ENCODE results near the gene RSU1. TPM values are rescaled to one million over a fixed set of nuclear protein-coding genes. Genes with fewer than 3 reads are reported as not detected.

Gene RSU1
- total and polyA plus RNA-seq, 2 experiments from 2014 or later, result 109 to 236 TPM

DNA sequence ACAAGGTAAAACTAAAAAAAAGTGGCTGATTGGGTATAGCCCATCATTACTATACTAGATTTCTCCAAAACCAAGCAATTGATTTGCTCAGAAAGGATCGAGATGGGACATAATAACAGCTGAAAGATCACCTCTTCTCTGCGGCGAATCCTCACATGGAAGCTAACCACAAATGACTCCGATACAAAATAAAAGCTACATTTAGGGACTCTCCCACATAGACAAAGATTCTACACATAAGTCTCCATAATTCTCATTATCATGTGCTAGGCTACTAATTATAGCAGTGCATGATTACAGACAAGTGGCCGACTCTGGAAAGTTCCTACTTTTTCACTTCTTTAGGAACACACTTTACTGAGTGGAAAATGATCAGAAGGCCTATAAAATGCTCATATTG lies 116.9 kb downstream of the RSU1 start:
- Histone ChIP-seq H3F3A (ENCODE audit: insufficient read depth) (no peaks in the 10 kb centered on the region; the same call in 1 of the 2 replicates), H4K20me1 (ENCODE audit: insufficient read depth) (peaks cover 4% of the 10 kb centered on the region), H3K79me2 (ENCODE audit: insufficient read depth) (no peaks in the 10 kb centered on the region), H3K9ac (no peak overlapping the region), H3K36me3 (ENCODE audit: low read depth) (0 out of 2 replicates have a peak, but pooled peaks cover 9% of the 10 kb centered on the region), H3K27me3 (replicated peaks; ENCODE audit: insufficient read depth) (no peaks in the 10 kb centered on the region), H3K9me3 (ENCODE audit: low read depth) (no peaks in the 10 kb centered on the region), H3K4me2 (ENCODE audit: unreplicated experiment) (no peak overlapping the region), H3K4me1 (ENCODE audit: insufficient read depth) (no peaks in the 10 kb centered on the region), H3K4me3 (no peak overlapping the region), H2AFZ (no peak overlapping the region), H3K9me2 (ENCODE audit: insufficient read depth) (peaks cover 3% of the 10 kb centered on the region; the same call in 1 of the 2 replicates), H3K27ac (no peak overlapping the region)
- TF ChIP-seq EZH2 (IDR thresholded peaks at IDR 0.05; ENCODE audit: insufficient read depth, poor library complexity, severe bottlenecking) (no peak), EZH2phosphoT487 (IDR thresholded peaks at IDR 0.05; ENCODE audit: insufficient read depth, low read depth) (no peak)
- in situ Hi-C loops (cut with MboI), result no loop called here
- DNase-seq, result no peak
- WGBS, 2 experiments (ENCODE audit: low coverage in 1 of 2, low lambda C conversion rate in 2 of 2, missing lambda C conversion rate in 2 of 2), result 91 to 92% methylated on average over 5 of the region's 5 CpGs

DNA sequence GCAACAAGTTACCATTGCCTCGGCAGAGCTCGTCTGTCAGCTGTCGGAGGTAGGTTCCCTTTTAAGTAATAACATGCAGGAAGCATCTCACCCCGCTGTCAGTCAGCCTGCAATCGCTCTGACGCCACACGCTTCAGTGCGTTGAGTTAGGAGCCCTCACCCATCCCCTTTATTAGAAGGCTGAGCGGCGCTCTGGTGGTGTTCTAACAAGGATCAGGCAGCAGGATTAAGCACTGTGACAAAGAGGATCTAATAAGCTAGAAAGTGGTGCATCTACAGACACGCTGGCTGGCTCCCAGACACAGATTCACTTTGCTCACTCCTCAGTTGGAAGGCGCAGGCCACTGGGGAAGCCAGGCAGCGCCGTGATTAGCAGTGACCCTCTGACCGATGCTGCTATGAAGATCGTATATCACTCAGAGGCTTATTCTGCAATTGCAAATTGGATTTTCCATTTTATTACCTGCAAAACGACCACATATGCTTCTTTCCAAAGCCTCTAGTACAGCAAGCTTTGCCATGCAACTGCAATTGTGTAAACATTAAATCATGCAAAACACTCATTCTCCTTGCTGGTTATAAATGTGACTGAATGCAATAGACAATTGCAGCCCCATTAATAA lies 117.7 kb downstream of the RSU1 start:
- Histone ChIP-seq H3K9me3 (ENCODE audit: low read depth) (no peaks in the 10 kb centered on the region), H3K9ac (no peak overlapping the region), H3F3A (ENCODE audit: insufficient read depth) (no peaks in the 10 kb centered on the region; the same call in 1 of the 2 replicates), H3K9me2 (ENCODE audit: insufficient read depth) (no peaks in the 10 kb centered on the region), H4K20me1 (ENCODE audit: insufficient read depth) (peaks cover 4% of the 10 kb centered on the region), H3K4me1 (ENCODE audit: insufficient read depth) (no peaks in the 10 kb centered on the region), H3K4me2 (ENCODE audit: unreplicated experiment) (no peak overlapping the region), H3K36me3 (ENCODE audit: low read depth) (0 out of 2 replicates have a peak, but pooled peaks cover 5% of the 10 kb centered on the region), H3K4me3 (no peak overlapping the region), H3K27me3 (replicated peaks; ENCODE audit: insufficient read depth) (no peaks in the 10 kb centered on the region), H3K79me2 (ENCODE audit: insufficient read depth) (no peaks in the 10 kb centered on the region), H2AFZ (no peak overlapping the region), H3K27ac (no peak overlapping the region)
- in situ Hi-C loops (cut with MboI), result no loop called here
- DNase-seq, result no peak
- WGBS, 2 experiments (ENCODE audit: low coverage in 1 of 2, low lambda C conversion rate in 2 of 2, missing lambda C conversion rate in 2 of 2), result 76 to 78% methylated on average over 17 of the region's 17 CpGs
- TF ChIP-seq EZH2phosphoT487 (IDR thresholded peaks at IDR 0.05; ENCODE audit: insufficient read depth, low read depth) (no peak), EZH2 (IDR thresholded peaks at IDR 0.05; ENCODE audit: insufficient read depth, poor library complexity, severe bottlenecking) (no peak)

GRCh38 chr10:16698461-16698860 lies 118.8 kb downstream of the RSU1 start:
- Histone ChIP-seq H3K79me2 (ENCODE audit: insufficient read depth) (no peaks in the 10 kb centered on the region), H3K9ac (no peak overlapping the region), H3K4me2 (ENCODE audit: unreplicated experiment) (no peak overlapping the region), H3F3A (ENCODE audit: insufficient read depth) (no peaks in the 10 kb centered on the region), H4K20me1 (ENCODE audit: insufficient read depth) (peaks cover 4% of the 10 kb centered on the region), H2AFZ (no peak overlapping the region), H3K4me1 (ENCODE audit: insufficient read depth) (no peaks in the 10 kb centered on the region), H3K36me3 (ENCODE audit: low read depth) (no peaks in the 10 kb centered on the region), H3K4me3 (no peak overlapping the region), H3K27ac (no peak overlapping the region), H3K27me3 (replicated peaks; ENCODE audit: insufficient read depth) (no peaks in the 10 kb centered on the region), H3K9me3 (ENCODE audit: low read depth) (no peaks in the 10 kb centered on the region), H3K9me2 (ENCODE audit: insufficient read depth) (no peaks in the 10 kb centered on the region)
- 91 to 99% methylated on average over 4 of the region's 4 CpGs for WGBS, 2 experiments (ENCODE audit: low coverage in 1 of 2, low lambda C conversion rate in 2 of 2, missing lambda C conversion rate in 2 of 2)
- no peak for DNase-seq
- in situ Hi-C loops (cut with MboI), result no loop called here
- TF ChIP-seq EZH2 (IDR thresholded peaks at IDR 0.05; ENCODE audit: insufficient read depth, poor library complexity, severe bottlenecking) (no peak), EZH2phosphoT487 (IDR thresholded peaks at IDR 0.05; ENCODE audit: insufficient read depth, low read depth) (no peak)

DNA sequence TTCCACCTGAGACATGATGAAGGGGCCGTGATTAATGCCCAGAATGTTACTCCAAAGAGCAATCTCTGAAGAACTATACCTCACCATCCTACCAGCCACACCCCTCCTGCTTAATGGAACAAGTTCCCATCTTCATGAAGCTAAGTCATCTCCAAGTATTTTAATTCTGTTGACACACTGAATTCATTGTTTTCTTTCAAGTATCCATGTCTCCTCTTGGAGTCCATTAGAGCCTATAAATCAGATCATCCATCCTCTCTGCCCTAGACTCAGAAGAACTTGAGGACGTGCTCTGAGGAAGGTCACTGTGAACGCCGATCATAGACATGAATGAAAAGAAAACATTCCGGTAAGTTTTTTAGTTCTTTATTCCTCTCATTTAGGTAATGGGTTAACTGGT lies 126.8 kb downstream of the RSU1 start:
- no peak overlapping the region for H3K9ac ChIP-seq
- no peak for TF ChIP-seq EZH2 (IDR thresholded peaks at IDR 0.05; ENCODE audit: insufficient read depth, poor library complexity, severe bottlenecking)
- no peak for TF ChIP-seq EZH2phosphoT487 (IDR thresholded peaks at IDR 0.05; ENCODE audit: insufficient read depth, low read depth)
- DNase-seq, result no peak

More for the DNA sequence above, 126.8 kb downstream of the RSU1 start:
- H3F3A ChIP-seq (ENCODE audit: insufficient read depth), result no peaks in the 10 kb centered on the region
- no peak overlapping the region for H3K27ac ChIP-seq
- in situ Hi-C loops (cut with MboI), result no loop called here
- no peak overlapping the region for H2AFZ ChIP-seq
- no peak overlapping the region for H3K4me2 ChIP-seq (ENCODE audit: unreplicated experiment)
- no peaks in the 10 kb centered on the region for H3K9me2 ChIP-seq (ENCODE audit: insufficient read depth)
- no peaks in the 10 kb centered on the region for H4K20me1 ChIP-seq (ENCODE audit: insufficient read depth)
- H3K79me2 ChIP-seq (ENCODE audit: insufficient read depth), result peaks cover 11% of the 10 kb centered on the region; the same call in 1 of the 2 replicates
- no peaks in the 10 kb centered on the region for H3K9me3 ChIP-seq (ENCODE audit: low read depth)
- WGBS, 2 experiments (ENCODE audit: low coverage in 1 of 2, low lambda C conversion rate in 2 of 2, missing lambda C conversion rate in 2 of 2), result 91 to 92% methylated on average over 5 of the region's 5 CpGs
- no peaks in the 10 kb centered on the region for H3K27me3 ChIP-seq (replicated peaks; ENCODE audit: insufficient read depth)
- peaks cover 5% of the 10 kb centered on the region; the same call in 1 of the 2 replicates for H3K4me1 ChIP-seq (ENCODE audit: insufficient read depth)
- peaks cover 5% of the 10 kb centered on the region; the same call in 1 of the 2 replicates for H3K36me3 ChIP-seq (ENCODE audit: low read depth)
- no peak overlapping the region for H3K4me3 ChIP-seq

All from GM23248 (cell line).